GM23338 (cell line): ENCODE measurements around the gene TNC. TPM values are rescaled to one million over a fixed set of nuclear protein-coding genes. Genes with fewer than 3 reads are reported as not detected.

ENCODE experiments used
- ATAC-seq: fragments of 200-7000 bp; cut with Tn5 transposase; 3 replicates; pipeline ENCODE4 v1.9.1; 2020
- DNase-seq: peaks from one replicate; pipeline ENCODE4 v3.0.0-alpha.2; 2015; ENCODE audit warnings: low spot score
- H2AFZ ChIP-seq: fragments of 200-600 bp; sonication (generic); 2 replicates; pipeline ENCODE4 v1.8.0; 2016; ENCODE audit warnings: antibody characterized with exemption, mild to moderate bottlenecking, moderate library complexity
- H3F3A ChIP-seq: fragments of 200-600 bp; sonication (generic); replicated peaks from 2 replicates; pipeline ENCODE4 v1.8.0; 2017; ENCODE audit warnings: antibody characterized with exemption, mixed run types, low read depth
- H3K27ac ChIP-seq: fragments of 200-600 bp; sonication (generic); 2 replicates; pipeline ENCODE4 v1.6.1; 2016; ENCODE audit warnings: low read depth
- H3K27me3 ChIP-seq: fragments of 200-600 bp; sonication (generic); 2 replicates; pipeline ENCODE4 v1.8.0; 2016; ENCODE audit warnings: mild to moderate bottlenecking, mixed run types, moderate library complexity; ENCODE audit not compliant: insufficient read depth
- H3K36me3 ChIP-seq: fragments of 200-600 bp; sonication (generic); 2 replicates; pipeline ENCODE4 v1.8.0; 2016; ENCODE audit warnings: mild to moderate bottlenecking; ENCODE audit not compliant: insufficient read depth
- H3K4me1 ChIP-seq: fragments of 200-600 bp; sonication (generic); 2 replicates; pipeline ENCODE4 v1.8.0; 2016; ENCODE audit warnings: mild to moderate bottlenecking, moderate library complexity; ENCODE audit not compliant: insufficient read depth
- H3K4me2 ChIP-seq: fragments of 200-600 bp; sonication (generic); 2 replicates; pipeline ENCODE4 v1.7.1; 2017; ENCODE audit warnings: mixed run types
- H3K4me3 ChIP-seq: fragments of 200-600 bp; sonication (generic); 2 replicates; pipeline ENCODE4 v1.6.1; 2016; ENCODE audit warnings: mixed run types
- H3K79me2 ChIP-seq: fragments of 200-600 bp; sonication (generic); replicated peaks from 2 replicates; pipeline ENCODE4 v1.8.0; 2017; ENCODE audit warnings: mild to moderate bottlenecking; ENCODE audit not compliant: insufficient read depth
- H3K9me2 ChIP-seq: fragments of 200-600 bp; sonication (generic); 2 replicates; pipeline ENCODE4 v1.8.0; 2017; ENCODE audit not compliant: insufficient read depth
- H4K20me1 ChIP-seq: fragments of 200-600 bp; sonication (generic); replicated peaks from 2 replicates; pipeline ENCODE4 v1.8.0; 2017; ENCODE audit warnings: mild to moderate bottlenecking; ENCODE audit not compliant: insufficient read depth
- H3K27ac Mint-ChIP-seq: 2 replicates; pipeline ENCODE4 v1.8.0; 2020; ENCODE audit warnings: inconsistent platforms, mild to moderate bottlenecking, moderate library complexity, mixed read lengths
- H3K27me3 Mint-ChIP-seq: 3 replicates; pipeline ENCODE4 v1.8.0; 2022; ENCODE audit warnings: low read depth, mild to moderate bottlenecking, moderate library complexity, mixed read lengths, inconsistent platforms; ENCODE audit not compliant: insufficient read depth, poor library complexity
- H3K36me3 Mint-ChIP-seq: 3 replicates; pipeline ENCODE4 v1.8.0; 2021; ENCODE audit warnings: low read depth, mild to moderate bottlenecking, inconsistent platforms, moderate library complexity, mixed read lengths
- H3K4me1 Mint-ChIP-seq: 3 replicates; pipeline ENCODE4 v1.8.0; 2020; ENCODE audit warnings: mild to moderate bottlenecking, inconsistent platforms, mixed read lengths
- H3K4me3 Mint-ChIP-seq: 3 replicates; pipeline ENCODE4 v1.8.0; 2021; ENCODE audit warnings: moderate library complexity, mild to moderate bottlenecking, inconsistent platforms, mixed read lengths
- H3K9me3 Mint-ChIP-seq: 3 replicates; pipeline ENCODE4 v1.8.0; 2020; ENCODE audit warnings: moderate library complexity, mild to moderate bottlenecking, inconsistent platforms, mixed read lengths
- CREB1 ChIP-seq: fragments of 250-450 bp; sonication (Bioruptor Pico); IDR thresholded peaks from 2 replicates; pipeline ENCODE4 v1.5.0; 2020; ENCODE audit warnings: low read depth, mild to moderate bottlenecking, moderate library complexity
- CTCF ChIP-seq, 2 experiments: fragments of 200-600 bp in 1 of 2; sonication (generic) in 1 of 2; conservative IDR thresholded peaks; 2 replicates each; pipeline versions ENCODE4 v1.5.1 to v1.6.1; 2016 to 2017; ENCODE audit warnings: antibody characterized with exemption in 2 of 2, low read depth in 2 of 2, mild to moderate bottlenecking in 2 of 2, moderate library complexity in 1 of 2
- EZH2 ChIP-seq: fragments of 200-600 bp; sonication (generic); IDR thresholded peaks from one replicate; pipeline ENCODE4 v1.8.0; 2017; ENCODE audit warnings: antibody characterized with exemption, mild to moderate bottlenecking, low read depth; ENCODE audit not compliant: unreplicated experiment
- EZH2phosphoT487 ChIP-seq: fragments of 200-600 bp; sonication (generic); IDR thresholded peaks from one replicate; pipeline ENCODE4 v1.8.1; 2018; ENCODE audit warnings: antibody characterized with exemption; ENCODE audit not compliant: unreplicated experiment
- JUNB ChIP-seq: IDR thresholded peaks from one replicate; pipeline ENCODE4 v1.6.1; 2016; ENCODE audit warnings: antibody characterized with exemption; ENCODE audit not compliant: unreplicated experiment
- NANOG ChIP-seq: IDR thresholded peaks from 2 replicates; pipeline ENCODE4 v1.6.1; 2016; ENCODE audit warnings: antibody characterized with exemption, borderline replicate concordance
- POLR2AphosphoS5 ChIP-seq: IDR thresholded peaks from 2 replicates; pipeline ENCODE4 v1.6.1; 2016; ENCODE audit warnings: antibody characterized with exemption, low read depth
- REST ChIP-seq: IDR thresholded peaks from one replicate; pipeline ENCODE4 v1.6.1; 2018; ENCODE audit warnings: antibody characterized with exemption; ENCODE audit not compliant: unreplicated experiment
- STAT1 ChIP-seq: IDR thresholded peaks from one replicate; pipeline ENCODE4 v1.6.1; 2016; ENCODE audit warnings: antibody characterized with exemption; ENCODE audit not compliant: unreplicated experiment
- ZNF331 ChIP-seq: fragments of 250-450 bp; sonication (Bioruptor Pico); IDR thresholded peaks from 2 replicates; pipeline ENCODE4 v1.5.0; 2020; ENCODE audit warnings: low read depth, mild to moderate bottlenecking, moderate library complexity
- ZNF462 ChIP-seq: fragments of 250-450 bp; sonication (Bioruptor Pico); IDR thresholded peaks from 2 replicates; pipeline ENCODE4 v1.5.0; 2020; ENCODE audit warnings: mild to moderate bottlenecking, moderate library complexity
- polyA plus RNA-seq: library from polyadenylated mRNA; unstranded; fragments of >200 nt; fragmentation: Nextera tagmentation; extraction: Ambion mirVana; gene quantifications from 2 replicates; pipeline ENCODE4 v1.2.1, GENCODE V29; 2016
- total RNA-seq: library from RNA; depleted of rRNA; stranded (reverse); fragments of >200 nt; shearing (Covaris generic); gene quantifications from 2 replicates; pipeline ENCODE4 v1.2.3, GENCODE V29; 2014
- TF ChIP-seq, protein P1 (sequence below): IDR thresholded peaks from 2 replicates; pipeline ENCODE4 v1.6.1; 2016; ENCODE audit warnings: antibody characterized with exemption

The TNC gene
- total and polyA plus RNA-seq, 2 experiments from 2014 or later: 0.89 to 2.7 TPM

- H3K9me3 Mint-ChIP-seq: no peaks in the 10 kb centered on the region
- DNase-seq: no peak
- no peaks in the 10 kb centered on the region for H3K4me1 ChIP-seq
- no peak for ATAC-seq
- 0 out of 2 replicates have a peak, but pooled peaks cover 4% of the 10 kb centered on the region for H3K27me3 ChIP-seq
- no peak overlapping the region for H3K27ac Mint-ChIP-seq
- H3K27ac ChIP-seq: no peak overlapping the region
- no peaks in the 10 kb centered on the region for H3K36me3 Mint-ChIP-seq
- H3K9me2 ChIP-seq: 0 out of 2 replicates have a peak, but pooled peaks cover 4% of the 10 kb centered on the region
- H3K4me1 Mint-ChIP-seq: no peaks in the 10 kb centered on the region
- H3K4me3 ChIP-seq: no peak overlapping the region
- H4K20me1 ChIP-seq: no peaks in the 10 kb centered on the region; the same call in 1 of the 2 replicates
- no peaks in the 10 kb centered on the region for H3F3A ChIP-seq
- no peak for TF ChIP-seq JUNB
- no peak for TF ChIP-seq POLR2AphosphoS5
- TF ChIP-seq, protein P1, sequence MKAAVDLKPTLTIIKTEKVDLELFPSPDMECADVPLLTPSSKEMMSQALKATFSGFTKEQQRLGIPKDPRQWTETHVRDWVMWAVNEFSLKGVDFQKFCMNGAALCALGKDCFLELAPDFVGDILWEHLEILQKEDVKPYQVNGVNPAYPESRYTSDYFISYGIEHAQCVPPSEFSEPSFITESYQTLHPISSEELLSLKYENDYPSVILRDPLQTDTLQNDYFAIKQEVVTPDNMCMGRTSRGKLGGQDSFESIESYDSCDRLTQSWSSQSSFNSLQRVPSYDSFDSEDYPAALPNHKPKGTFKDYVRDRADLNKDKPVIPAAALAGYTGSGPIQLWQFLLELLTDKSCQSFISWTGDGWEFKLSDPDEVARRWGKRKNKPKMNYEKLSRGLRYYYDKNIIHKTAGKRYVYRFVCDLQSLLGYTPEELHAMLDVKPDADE: no peak
- TF ChIP-seq CTCF (conservative IDR thresholded peaks at IDR 0.05; ENCODE audit: low read depth in 2 of 2): no peak
- TF ChIP-seq CREB1 (CRISPR knock-in tag): no peak
- TF ChIP-seq STAT1: no peak
- no peak for TF ChIP-seq EZH2phosphoT487
- no peak for TF ChIP-seq ZNF331 (CRISPR knock-in tag)
- no peak for TF ChIP-seq ZNF462
- TF ChIP-seq NANOG: no peak
- no peak for TF ChIP-seq REST
- TF ChIP-seq EZH2: no peak
- no peak overlapping the region for H2AFZ ChIP-seq
- H3K27me3 Mint-ChIP-seq: no peaks in the 10 kb centered on the region
- H3K79me2 ChIP-seq: no peaks in the 10 kb centered on the region
- H3K4me3 Mint-ChIP-seq: no peak overlapping the region
- no peaks in the 10 kb centered on the region for H3K36me3 ChIP-seq
- no peak overlapping the region for H3K4me2 ChIP-seq
Observed at GRCh38 chr9:114981063-114981462, 136.9 kb downstream of the TNC start.
